GM03348 (cell line): ENCODE measurements around the gene ENTPD6.

ENCODE experiments used
- DNase-seq: peaks from one replicate; pipeline ENCODE4 v3.0.0; 2012; ENCODE audit warnings: low spot score

Gene ENTPD6

GRCh38 chr20:25188218-25188617, 7.3 kb upstream of the ENTPD6 start:
- no peak for DNase-seq

- DNase-seq = no peak
These were observed 4.5 kb upstream of the ENTPD6 start for GRCh38 chr20:25191051-25191450.

- no peak for DNase-seq
These were observed 3.8 kb upstream of the ENTPD6 start for GRCh38 chr20:25191689-25192088.

- DNase-seq = no peak
These were observed 1.7 kb upstream of the ENTPD6 start for GRCh38 chr20:25193843-25194242.

GRCh38 chr20:25194333-25194972, 1.1 kb upstream of the ENTPD6 start:
- DNase-seq = no peak

- no peak for DNase-seq
These were observed 662 bp downstream of the ENTPD6 start for GRCh38 chr20:25195962-25196785.

- no peak for DNase-seq
These were observed 1.2 kb downstream of the ENTPD6 start for GRCh38 chr20:25196786-25197120.

GRCh38 chr20:25197183-25197869, 1.8 kb downstream of the ENTPD6 start:
- no peak for DNase-seq

- DNase-seq = no peak
These were observed 2.3 kb downstream of the ENTPD6 start for GRCh38 chr20:25197870-25198190.

GRCh38 chr20:25198663-25199383, 3.3 kb downstream of the ENTPD6 start:
- DNase-seq = peak; percentile 35

- DNase-seq = no peak
These were observed 4.2 kb downstream of the ENTPD6 start for GRCh38 chr20:25199473-25200260.

- DNase-seq = no peak
These were observed 7.6 kb downstream of the ENTPD6 start for GRCh38 chr20:25203089-25203488.

GRCh38 chr20:25203871-25204320, 8.4 kb downstream of the ENTPD6 start:
- DNase-seq = no peak

GRCh38 chr20:25204550-25205276, 9.2 kb downstream of the ENTPD6 start:
- DNase-seq = no peak

- DNase-seq = no peak
These were observed 10.0 kb downstream of the ENTPD6 start for GRCh38 chr20:25205277-25206062.

- no peak for DNase-seq
These were observed 10.5 kb downstream of the ENTPD6 start for GRCh38 chr20:25206063-25206403.

GRCh38 chr20:25206548-25206947, 11.0 kb downstream of the ENTPD6 start:
- no peak for DNase-seq

- DNase-seq = no peak
These were observed 11.8 kb downstream of the ENTPD6 start for GRCh38 chr20:25207149-25207959.

- no peak for DNase-seq
These were observed 12.5 kb downstream of the ENTPD6 start for GRCh38 chr20:25207960-25208534.
